SK-N-SH treated with all-trans-retinoic acid at 6 μM for 48 hours (cell line): ENCODE measurements around the gene MGAT5B.

Experiments
- ARNTL ChIP-seq: fragments of 450-650 bp; formaldehyde crosslinking; IDR thresholded peaks from 2 replicates; pipeline ENCODE4 v1.5.0; 2020; ENCODE audit warnings: low read depth, mild to moderate bottlenecking, moderate library complexity, borderline replicate concordance
- CSRNP3 ChIP-seq: fragments of 250-450 bp; sonication (Bioruptor Pico); IDR thresholded peaks from 2 replicates; pipeline ENCODE4 v1.5.1; 2021; ENCODE audit warnings: mild to moderate bottlenecking, moderate library complexity
- ESRRG ChIP-seq: fragments of 250-450 bp; sonication (Bioruptor Pico); IDR thresholded peaks from 2 replicates; pipeline ENCODE4 v1.6.1; 2021; ENCODE audit warnings: mild to moderate bottlenecking
- PPARA ChIP-seq: fragments of 250-450 bp; sonication (Bioruptor Pico); IDR thresholded peaks from 2 replicates; pipeline ENCODE4 v1.5.0; 2020; ENCODE audit warnings: mild to moderate bottlenecking, borderline replicate concordance
- SNAI2 ChIP-seq: fragments of 250-450 bp; sonication (Bioruptor Pico); IDR thresholded peaks from 2 replicates; pipeline ENCODE4 v1.5.0; 2020; ENCODE audit warnings: mild to moderate bottlenecking, moderate library complexity
- TCF4 ChIP-seq: fragments of 250-450 bp; sonication (Bioruptor Pico); IDR thresholded peaks from 2 replicates; pipeline ENCODE4 v1.8.0; 2021; ENCODE audit warnings: mild to moderate bottlenecking, moderate library complexity, borderline replicate concordance
- TOX ChIP-seq: fragments of 250-450 bp; sonication (Bioruptor Pico); IDR thresholded peaks from 2 replicates; pipeline ENCODE4 v1.8.0; 2021; ENCODE audit warnings: mild to moderate bottlenecking, moderate library complexity, borderline replicate concordance
- ZFP30 ChIP-seq: fragments of 450-650 bp; formaldehyde crosslinking; IDR thresholded peaks from 2 replicates; pipeline ENCODE4 v1.5.0; 2022; ENCODE audit warnings: mild to moderate bottlenecking, moderate library complexity
- ZNF565 ChIP-seq: fragments of 450-650 bp; formaldehyde crosslinking; conservative IDR thresholded peaks from 2 replicates; pipeline ENCODE4 v1.5.0; 2020; ENCODE audit warnings: low read depth, mild to moderate bottlenecking, moderate library complexity
- TF ChIP-seq, protein P1 (sequence below): fragments of 250-450 bp; sonication (Bioruptor Pico); IDR thresholded peaks from 2 replicates; pipeline ENCODE4 v1.5.1; 2020; ENCODE audit warnings: low read depth, mild to moderate bottlenecking, moderate library complexity

DNA sequence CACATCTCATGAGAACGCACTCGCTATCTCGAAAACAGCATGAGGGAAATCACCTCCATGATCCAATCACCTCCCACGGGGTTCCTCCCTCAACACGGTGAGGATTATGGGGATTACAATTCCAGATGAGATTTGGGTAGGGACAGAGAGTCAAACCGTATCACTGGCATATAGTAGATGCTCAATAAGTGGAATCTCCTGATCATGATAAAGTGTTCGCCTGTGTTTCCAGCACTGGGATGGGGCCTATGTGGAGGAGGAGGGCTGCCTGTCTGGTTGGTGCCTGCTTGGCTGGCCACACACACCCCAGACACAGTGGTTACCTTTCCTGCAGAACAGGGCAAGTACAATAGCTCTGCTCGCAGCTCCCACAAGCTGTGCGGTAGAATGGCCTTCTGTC, 6.1 kb upstream of the MGAT5B start:
- no peak for TF ChIP-seq TCF4 (CRISPR knock-in tag)
- TF ChIP-seq, protein P1, sequence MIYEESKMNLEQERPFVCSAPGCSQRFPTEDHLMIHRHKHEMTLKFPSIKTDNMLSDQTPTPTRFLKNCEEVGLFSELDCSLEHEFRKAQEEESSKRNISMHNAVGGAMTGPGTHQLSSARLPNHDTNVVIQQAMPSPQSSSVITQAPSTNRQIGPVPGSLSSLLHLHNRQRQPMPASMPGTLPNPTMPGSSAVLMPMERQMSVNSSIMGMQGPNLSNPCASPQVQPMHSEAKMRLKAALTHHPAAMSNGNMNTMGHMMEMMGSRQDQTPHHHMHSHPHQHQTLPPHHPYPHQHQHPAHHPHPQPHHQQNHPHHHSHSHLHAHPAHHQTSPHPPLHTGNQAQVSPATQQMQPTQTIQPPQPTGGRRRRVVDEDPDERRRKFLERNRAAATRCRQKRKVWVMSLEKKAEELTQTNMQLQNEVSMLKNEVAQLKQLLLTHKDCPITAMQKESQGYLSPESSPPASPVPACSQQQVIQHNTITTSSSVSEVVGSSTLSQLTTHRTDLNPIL (CRISPR knock-in tag): no peak
- no peak for TF ChIP-seq PPARA (CRISPR knock-in tag)
- no peak for TF ChIP-seq ZFP30 (CRISPR knock-in tag)
- no peak for TF ChIP-seq ARNTL
- no peak for TF ChIP-seq CSRNP3 (CRISPR knock-in tag)
- TF ChIP-seq ESRRG (CRISPR knock-in tag): no peak
- TF ChIP-seq TOX: no peak
- TF ChIP-seq SNAI2 (CRISPR knock-in tag): no peak
- no peak for TF ChIP-seq ZNF565 (CRISPR knock-in tag)
